WTC11 (cell line): Measurements from ENCODE around the gene PHACTR3.

Experiments used
- CBFB ChIP-seq: sonication (generic); formaldehyde crosslinking; IDR thresholded peaks from 2 replicates; pipeline ENCODE4 v1.8.1; 2022; ENCODE audit warnings: mild to moderate bottlenecking, low read depth, missing genetic modification reagents
- ETV6 ChIP-seq: sonication (generic); formaldehyde crosslinking; IDR thresholded peaks from 2 replicates; pipeline ENCODE4 v1.8.1; 2022; ENCODE audit warnings: mild to moderate bottlenecking, missing genetic modification reagents
- FOXJ3 ChIP-seq: sonication (generic); formaldehyde crosslinking; IDR thresholded peaks from 2 replicates; pipeline ENCODE4 v1.9.0; 2021; ENCODE audit warnings: missing genetic modification reagents, mild to moderate bottlenecking, borderline replicate concordance
- NR2C2 ChIP-seq: sonication (generic); formaldehyde crosslinking; IDR thresholded peaks from 2 replicates; pipeline ENCODE4 v1.8.0; 2022; ENCODE audit warnings: mild to moderate bottlenecking, missing genetic modification reagents
- SMAD4 ChIP-seq: sonication (generic); formaldehyde crosslinking; IDR thresholded peaks from 2 replicates; pipeline ENCODE4 v1.8.0; 2022; ENCODE audit warnings: mild to moderate bottlenecking, missing genetic modification reagents
- ZBTB21 ChIP-seq: sonication (generic); formaldehyde crosslinking; IDR thresholded peaks from 2 replicates; pipeline ENCODE4 v1.8.1; 2023; ENCODE audit warnings: mild to moderate bottlenecking, missing genetic modification reagents, borderline replicate concordance
- TF ChIP-seq, protein P1 (sequence below): sonication (generic); formaldehyde crosslinking; conservative IDR thresholded peaks from 2 replicates; pipeline ENCODE4 v1.8.1; 2023; ENCODE audit warnings: mild to moderate bottlenecking, low read depth, missing genetic modification reagents, moderate library complexity
- TF ChIP-seq, protein P2 (sequence below): fragments of 200-600 bp; IDR thresholded peaks from 2 replicates; pipeline ENCODE4 v1.8.0; 2022; ENCODE audit warnings: antibody characterized with exemption
- TF ChIP-seq, protein P3 (sequence below): sonication (generic); formaldehyde crosslinking; IDR thresholded peaks from 2 replicates; pipeline ENCODE4 v1.8.1; 2022; ENCODE audit warnings: mild to moderate bottlenecking, missing genetic modification reagents, moderate library complexity, borderline replicate concordance
- TF ChIP-seq, protein P4 (sequence below): sonication (generic); formaldehyde crosslinking; IDR thresholded peaks from 2 replicates; pipeline ENCODE4 v1.8.1; 2022; ENCODE audit warnings: mild to moderate bottlenecking, moderate library complexity, missing genetic modification reagents
- TF ChIP-seq, protein P5 (sequence below): sonication (generic); formaldehyde crosslinking; IDR thresholded peaks from 2 replicates; pipeline ENCODE4 v1.8.0; 2023; ENCODE audit warnings: missing genetic modification reagents

DNA sequence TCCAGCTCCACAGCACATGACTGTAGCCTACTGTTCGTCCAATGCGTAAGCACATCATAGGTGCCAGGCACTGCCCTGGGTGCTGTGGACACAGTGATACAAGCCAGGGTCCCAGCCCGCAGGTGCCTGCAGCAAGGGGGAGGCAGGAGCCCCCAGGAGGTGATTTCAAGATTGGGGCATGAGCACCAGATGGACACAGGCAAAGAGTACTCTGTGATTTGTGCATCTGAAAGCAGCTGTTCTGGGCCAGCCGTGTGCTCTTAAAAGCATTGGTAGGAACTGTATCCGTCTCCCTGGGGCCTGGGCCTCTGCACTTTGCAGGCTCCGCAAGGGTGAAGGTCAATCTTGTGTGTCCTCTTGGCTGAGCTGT lies 179.3 kb downstream of the PHACTR3 start:
- TF ChIP-seq ZBTB21 (CRISPR knock-in tag), result no peak
- TF ChIP-seq CBFB (CRISPR knock-in tag), result no peak
- TF ChIP-seq, protein P1, sequence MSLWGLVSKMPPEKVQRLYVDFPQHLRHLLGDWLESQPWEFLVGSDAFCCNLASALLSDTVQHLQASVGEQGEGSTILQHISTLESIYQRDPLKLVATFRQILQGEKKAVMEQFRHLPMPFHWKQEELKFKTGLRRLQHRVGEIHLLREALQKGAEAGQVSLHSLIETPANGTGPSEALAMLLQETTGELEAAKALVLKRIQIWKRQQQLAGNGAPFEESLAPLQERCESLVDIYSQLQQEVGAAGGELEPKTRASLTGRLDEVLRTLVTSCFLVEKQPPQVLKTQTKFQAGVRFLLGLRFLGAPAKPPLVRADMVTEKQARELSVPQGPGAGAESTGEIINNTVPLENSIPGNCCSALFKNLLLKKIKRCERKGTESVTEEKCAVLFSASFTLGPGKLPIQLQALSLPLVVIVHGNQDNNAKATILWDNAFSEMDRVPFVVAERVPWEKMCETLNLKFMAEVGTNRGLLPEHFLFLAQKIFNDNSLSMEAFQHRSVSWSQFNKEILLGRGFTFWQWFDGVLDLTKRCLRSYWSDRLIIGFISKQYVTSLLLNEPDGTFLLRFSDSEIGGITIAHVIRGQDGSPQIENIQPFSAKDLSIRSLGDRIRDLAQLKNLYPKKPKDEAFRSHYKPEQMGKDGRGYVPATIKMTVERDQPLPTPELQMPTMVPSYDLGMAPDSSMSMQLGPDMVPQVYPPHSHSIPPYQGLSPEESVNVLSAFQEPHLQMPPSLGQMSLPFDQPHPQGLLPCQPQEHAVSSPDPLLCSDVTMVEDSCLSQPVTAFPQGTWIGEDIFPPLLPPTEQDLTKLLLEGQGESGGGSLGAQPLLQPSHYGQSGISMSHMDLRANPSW (CRISPR knock-in tag), result no peak
- TF ChIP-seq NR2C2, result no peak
- TF ChIP-seq, protein P2, sequence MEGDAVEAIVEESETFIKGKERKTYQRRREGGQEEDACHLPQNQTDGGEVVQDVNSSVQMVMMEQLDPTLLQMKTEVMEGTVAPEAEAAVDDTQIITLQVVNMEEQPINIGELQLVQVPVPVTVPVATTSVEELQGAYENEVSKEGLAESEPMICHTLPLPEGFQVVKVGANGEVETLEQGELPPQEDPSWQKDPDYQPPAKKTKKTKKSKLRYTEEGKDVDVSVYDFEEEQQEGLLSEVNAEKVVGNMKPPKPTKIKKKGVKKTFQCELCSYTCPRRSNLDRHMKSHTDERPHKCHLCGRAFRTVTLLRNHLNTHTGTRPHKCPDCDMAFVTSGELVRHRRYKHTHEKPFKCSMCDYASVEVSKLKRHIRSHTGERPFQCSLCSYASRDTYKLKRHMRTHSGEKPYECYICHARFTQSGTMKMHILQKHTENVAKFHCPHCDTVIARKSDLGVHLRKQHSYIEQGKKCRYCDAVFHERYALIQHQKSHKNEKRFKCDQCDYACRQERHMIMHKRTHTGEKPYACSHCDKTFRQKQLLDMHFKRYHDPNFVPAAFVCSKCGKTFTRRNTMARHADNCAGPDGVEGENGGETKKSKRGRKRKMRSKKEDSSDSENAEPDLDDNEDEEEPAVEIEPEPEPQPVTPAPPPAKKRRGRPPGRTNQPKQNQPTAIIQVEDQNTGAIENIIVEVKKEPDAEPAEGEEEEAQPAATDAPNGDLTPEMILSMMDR, result no peak
- TF ChIP-seq FOXJ3 (CRISPR knock-in tag), result no peak
- no peak for TF ChIP-seq ETV6 (CRISPR knock-in tag)
- TF ChIP-seq, protein P3, sequence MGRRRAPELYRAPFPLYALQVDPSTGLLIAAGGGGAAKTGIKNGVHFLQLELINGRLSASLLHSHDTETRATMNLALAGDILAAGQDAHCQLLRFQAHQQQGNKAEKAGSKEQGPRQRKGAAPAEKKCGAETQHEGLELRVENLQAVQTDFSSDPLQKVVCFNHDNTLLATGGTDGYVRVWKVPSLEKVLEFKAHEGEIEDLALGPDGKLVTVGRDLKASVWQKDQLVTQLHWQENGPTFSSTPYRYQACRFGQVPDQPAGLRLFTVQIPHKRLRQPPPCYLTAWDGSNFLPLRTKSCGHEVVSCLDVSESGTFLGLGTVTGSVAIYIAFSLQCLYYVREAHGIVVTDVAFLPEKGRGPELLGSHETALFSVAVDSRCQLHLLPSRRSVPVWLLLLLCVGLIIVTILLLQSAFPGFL (CRISPR knock-in tag), result no peak
- no peak for TF ChIP-seq SMAD4
- TF ChIP-seq, protein P4, sequence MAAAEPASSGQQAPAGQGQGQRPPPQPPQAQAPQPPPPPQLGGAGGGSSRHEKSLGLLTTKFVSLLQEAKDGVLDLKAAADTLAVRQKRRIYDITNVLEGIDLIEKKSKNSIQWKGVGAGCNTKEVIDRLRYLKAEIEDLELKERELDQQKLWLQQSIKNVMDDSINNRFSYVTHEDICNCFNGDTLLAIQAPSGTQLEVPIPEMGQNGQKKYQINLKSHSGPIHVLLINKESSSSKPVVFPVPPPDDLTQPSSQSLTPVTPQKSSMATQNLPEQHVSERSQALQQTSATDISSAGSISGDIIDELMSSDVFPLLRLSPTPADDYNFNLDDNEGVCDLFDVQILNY (CRISPR knock-in tag), result no peak
- TF ChIP-seq, protein P5, sequence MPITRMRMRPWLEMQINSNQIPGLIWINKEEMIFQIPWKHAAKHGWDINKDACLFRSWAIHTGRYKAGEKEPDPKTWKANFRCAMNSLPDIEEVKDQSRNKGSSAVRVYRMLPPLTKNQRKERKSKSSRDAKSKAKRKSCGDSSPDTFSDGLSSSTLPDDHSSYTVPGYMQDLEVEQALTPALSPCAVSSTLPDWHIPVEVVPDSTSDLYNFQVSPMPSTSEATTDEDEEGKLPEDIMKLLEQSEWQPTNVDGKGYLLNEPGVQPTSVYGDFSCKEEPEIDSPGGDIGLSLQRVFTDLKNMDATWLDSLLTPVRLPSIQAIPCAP, result no peak
